Measurements from ENCODE around the gene SINHCAF.

- TF ChIP-seq CTCF (conservative IDR thresholded peaks at IDR 0.05) (no peak), EZH2 (IDR thresholded peaks at IDR 0.05; ENCODE audit: low read depth) (no peak)
These were observed 50.5 kb downstream of the SINHCAF start for GRCh38 chr12:31275491-31275890.

Data from PC-9 (cell line).